IMR-90 (cell line): ENCODE measurements around the gene TRNT1. TPM values are rescaled to one million over a fixed set of nuclear protein-coding genes. Genes with fewer than 3 reads are reported as not detected.

Experiments used
- ATAC-seq: fragments of 200-7000 bp; cut with Tn5 transposase; 2 replicates; pipeline ENCODE4 v1.9.1; 2020; ENCODE audit warnings: low read depth, mild to moderate bottlenecking, moderate library complexity
- BruUV-seq: library from RNA; stranded (reverse); fragments of 400-500 nt; replicated peaks from 2 replicates; lab custom pipeline; 2021; lab: Mats Ljungman, UMichigan
- CTCF ChIA-PET: fragments of 300-600 bp; formaldehyde crosslinking; extraction: SDS; loops from one replicate; lab custom pipeline; 2021; ENCODE audit warnings: antibody characterized with exemption; lab: Yijun Ruan, JAX
- POLR2A ChIA-PET: fragments of 300-600 bp; sonication (Branson Sonifier 250); formaldehyde crosslinking; loops from one replicate; lab custom pipeline; 2022; ENCODE audit warnings: antibody characterized with exemption; ENCODE audit not compliant: unreplicated experiment; lab: Charles Lee
- DNase-seq: peaks from one replicate; pipeline ENCODE4 v3.0.0; 2013
- H2AFZ ChIP-seq: replicated peaks from 2 replicates; pipeline ENCODE3; 2013; ENCODE audit warnings: low read length, mild to moderate bottlenecking; ENCODE audit not compliant: poor library complexity
- H2AK5ac ChIP-seq: 2 replicates; pipeline ENCODE4 v1.6.1; 2013; ENCODE audit warnings: low read depth, low read length, inconsistent platforms
- H2AK9ac ChIP-seq: replicated peaks from 2 replicates; pipeline ENCODE3; 2013; ENCODE audit warnings: mild to moderate bottlenecking, low read depth, low read length, moderate library complexity; ENCODE audit not compliant: poor library complexity
- H2BK120ac ChIP-seq: 2 replicates; pipeline ENCODE4 v1.6.1; 2013; ENCODE audit warnings: low read depth, low read length, inconsistent platforms
- H2BK15ac ChIP-seq: 3 replicates; pipeline ENCODE4 v1.6.1; 2013; ENCODE audit warnings: low read depth, low read length, inconsistent platforms
- H2BK20ac ChIP-seq: 2 replicates; pipeline ENCODE4 v1.6.1; 2013; ENCODE audit warnings: low read depth, mild to moderate bottlenecking, inconsistent platforms, low read length, moderate library complexity
- H2BK5ac ChIP-seq: 2 replicates; pipeline ENCODE4 v1.6.1; 2013; ENCODE audit warnings: mild to moderate bottlenecking, low read depth, low read length, inconsistent platforms; ENCODE audit not compliant: poor library complexity, severe bottlenecking
- H3K14ac ChIP-seq: replicated peaks from 2 replicates; pipeline ENCODE4 v1.6.1; 2013; ENCODE audit warnings: low read depth, low read length, inconsistent platforms
- H3K18ac ChIP-seq: 2 replicates; pipeline ENCODE4 v1.6.1; 2013; ENCODE audit warnings: low read depth, low read length, control low read depth
- H3K23ac ChIP-seq: 2 replicates; pipeline ENCODE4 v1.6.1; 2013; ENCODE audit warnings: low read depth, low read length, inconsistent platforms
- H3K27ac ChIP-seq: 2 replicates; pipeline ENCODE4 v1.5.1; 2013; ENCODE audit warnings: mild to moderate bottlenecking, control low read depth, low read length; ENCODE audit not compliant: insufficient read depth
- H3K27me3 ChIP-seq: 2 replicates; pipeline ENCODE4 v1.6.1; 2013; ENCODE audit warnings: low read length; ENCODE audit not compliant: control insufficient read depth, insufficient read depth
- H3K36me3 ChIP-seq: 2 replicates; pipeline ENCODE4 v1.6.1; 2013; ENCODE audit warnings: low read length, mixed read lengths; ENCODE audit not compliant: control insufficient read depth, insufficient read depth
- H3K4ac ChIP-seq: 2 replicates; pipeline ENCODE4 v1.6.1; 2013; ENCODE audit warnings: low read depth, low read length, inconsistent platforms
- H3K4me1 ChIP-seq: 2 replicates; pipeline ENCODE4 v1.6.1; 2013; ENCODE audit warnings: low read length, mixed read lengths; ENCODE audit not compliant: control insufficient read depth, insufficient read depth
- H3K4me2 ChIP-seq: 2 replicates; pipeline ENCODE4 v1.6.1; 2013; ENCODE audit warnings: low read depth, mild to moderate bottlenecking, control low read depth, low read length, moderate library complexity
- H3K4me3 ChIP-seq: 2 replicates; pipeline ENCODE4 v1.5.1; 2013; ENCODE audit warnings: low read depth, mild to moderate bottlenecking, control low read depth, low read length, moderate library complexity; ENCODE audit not compliant: insufficient read depth
- H3K56ac ChIP-seq: 2 replicates; pipeline ENCODE4 v1.6.1; 2013; ENCODE audit warnings: low read length, inconsistent platforms; ENCODE audit not compliant: insufficient read depth; ENCODE audit errors: extremely low read depth
- H3K79me1 ChIP-seq, 2 experiments: 2 replicates each; pipeline ENCODE4 v1.6.1; 2013; ENCODE audit warnings: low read length in 2 of 2, inconsistent platforms in 1 of 2, low read depth in 1 of 2
- H3K9ac ChIP-seq: 2 replicates; pipeline ENCODE4 v1.6.1; 2013; ENCODE audit warnings: low read depth, low read length, control low read depth
- H3K9me1 ChIP-seq: 2 replicates; pipeline ENCODE4 v1.6.1; 2013; ENCODE audit warnings: low read length, inconsistent platforms; ENCODE audit not compliant: insufficient read depth
- H3K9me3 ChIP-seq: 2 replicates; pipeline ENCODE4 v1.6.1; 2013; ENCODE audit warnings: low read length; ENCODE audit not compliant: control insufficient read depth, insufficient read depth
- H4K20me1 ChIP-seq: 2 replicates; pipeline ENCODE4 v1.6.1; 2013; ENCODE audit warnings: low read length, inconsistent platforms; ENCODE audit not compliant: insufficient read depth
- H4K5ac ChIP-seq: 2 replicates; pipeline ENCODE4 v1.6.1; 2013; ENCODE audit warnings: mild to moderate bottlenecking, low read depth, low read length, control low read depth
- H4K8ac ChIP-seq, 2 experiments: 2 replicates each; pipeline ENCODE4 v1.6.1; 2013; ENCODE audit warnings: low read depth in 2 of 2, low read length in 2 of 2, control low read depth in 1 of 2, inconsistent platforms in 1 of 2
- H4K91ac ChIP-seq: 2 replicates; pipeline ENCODE4 v1.6.1; 2013; ENCODE audit warnings: low read depth, low read length, inconsistent platforms; ENCODE audit not compliant: insufficient read depth
- CEBPB ChIP-seq: IDR thresholded peaks from 2 replicates; pipeline ENCODE4 v1.6.1; 2012; ENCODE audit warnings: low read depth, low read length, improper control_type of control experiment
- CHD1 ChIP-seq: IDR thresholded peaks from 2 replicates; pipeline ENCODE4 v1.6.1; 2012; ENCODE audit warnings: low read depth, low read length, improper control_type of control experiment
- CTCF ChIP-seq: conservative IDR thresholded peaks from 2 replicates; pipeline ENCODE4 v1.5.1; 2012; ENCODE audit warnings: mild to moderate bottlenecking, low read depth, low read length, improper control_type of control experiment
- MAFK ChIP-seq: IDR thresholded peaks from 2 replicates; pipeline ENCODE4 v1.6.1; 2012; ENCODE audit warnings: low read depth, low read length, improper control_type of control experiment
- POLR2A ChIP-seq: IDR thresholded peaks from 2 replicates; pipeline ENCODE4 v1.6.1; 2012; ENCODE audit warnings: mild to moderate bottlenecking, low read depth, low read length
- RCOR1 ChIP-seq: IDR thresholded peaks from 2 replicates; pipeline ENCODE4 v1.6.1; 2012; ENCODE audit warnings: mild to moderate bottlenecking, low read length, improper control_type of control experiment; ENCODE audit not compliant: insufficient replicate concordance
- RFX5 ChIP-seq: IDR thresholded peaks from 2 replicates; pipeline ENCODE4 v1.8.0; 2012; ENCODE audit warnings: low read depth, mild to moderate bottlenecking, low read length, moderate library complexity
- SMC3 ChIP-seq: fragments of 150-350 bp; IDR thresholded peaks from 2 replicates; pipeline ENCODE4 v1.6.1; 2016; ENCODE audit warnings: low read depth, mild to moderate bottlenecking, antibody characterized with exemption, low read length, moderate library complexity
- USF2 ChIP-seq: fragments of 150-350 bp; IDR thresholded peaks from 2 replicates; pipeline ENCODE4 v1.6.1; 2017; ENCODE audit warnings: mild to moderate bottlenecking, antibody characterized with exemption, low read length, low read depth
- WGBS, 2 experiments: methylation state at CpG; one replicate each; pipeline versions ENCODE4 v1.1.5 to v1.1.7; 2013; ENCODE audit warnings: missing lambda C conversion rate in 2 of 2; ENCODE audit not compliant: insufficient read length in 1 of 2; ENCODE audit errors: extremely low coverage in 2 of 2; 5-methylcytosine and 5-hydroxymethylcytosine counted together
- dilution Hi-C: fragments of 300-500 bp; cut with HindIII; formaldehyde crosslinking; loops from one replicate; pipeline ENCODE4 v1.14.3; 2018; ENCODE audit warnings: low sequenced_read_pairs; ENCODE audit not compliant: unreplicated experiment
- in situ Hi-C: fragments of 300-500 bp; cut with MboI; formaldehyde crosslinking; loops from 3 replicates; pipeline ENCODE4 v1.14.3; 2019; ENCODE audit warnings: low sequenced_read_pairs, inconsistent platforms, mixed read lengths
- intact Hi-C: fragments of 100-400 bp; cut with micrococcal nuclease; formaldehyde crosslinking; loops from 2 replicates; pipeline ENCODE4 v1.10.0; 2022
- polyA plus RNA-seq, 3 experiments: library from polyadenylated mRNA; depleted of rRNA; stranded (reverse); fragments of >200 nt; gene quantifications; 2 replicates each; pipeline ENCODE4 v1.2.3, GENCODE V29; 2012; ENCODE audit warnings: low replicate concordance in 1 of 3
- total RNA-seq: library from RNA; depleted of rRNA; stranded (reverse); fragments of >200 nt; gene quantifications from 2 replicates; pipeline ENCODE4 v1.2.3, GENCODE V29; 2012

The TRNT1 gene
- total and polyA plus RNA-seq, 2 of the 4 experiments (the other 2 are of a cell fraction): 11.8 to 12.3 TPM

- Histone ChIP-seq H3K4me1 (no peaks in the 10 kb centered on the region), H3K27ac (no peak overlapping the region), H4K8ac (no peak overlapping the region), H2BK20ac (no peak overlapping the region), H2AK5ac (no peak overlapping the region), H2BK120ac (no peak overlapping the region), H3K4ac (no peak overlapping the region), H3K9ac (no peak overlapping the region), H4K91ac (no peak overlapping the region), H3K23ac (no peak overlapping the region), H4K20me1 (no peaks in the 10 kb centered on the region), H2AK9ac (no peak overlapping the region), H2BK15ac (no peak overlapping the region), H3K9me1 (no peaks in the 10 kb centered on the region), H3K14ac (no peak overlapping the region), H2BK5ac (no peak overlapping the region), H3K4me2 (no peak overlapping the region), H4K5ac (no peak overlapping the region), H3K18ac (no peak overlapping the region), H3K56ac (no peak overlapping the region), H3K79me1 (no peaks in the 10 kb centered on the region), H3K27me3 (no peaks in the 10 kb centered on the region), H3K9me3 (no peaks in the 10 kb centered on the region), H2AFZ (no peak overlapping the region), H3K36me3 (no peaks in the 10 kb centered on the region), H3K4me3 (no peak overlapping the region)
- intact Hi-C loops: no loop called here
- DNase-seq (no peak), ATAC-seq (no peak)
- ChIA-PET CTCF (no interaction called here), POLR2A (no interaction called here)
- in situ Hi-C loops: no loop called here
- TF ChIP-seq CHD1 (no peak), RFX5 (no peak), MAFK (no peak), USF2 (no peak), RCOR1 (no peak), POLR2A (no peak), CEBPB (no peak), SMC3 (no peak), CTCF (no peak)
- dilution Hi-C loops: no loop called here
- no TSS peak for BruUV-seq
- WGBS, 2 experiments: no CpG with 5 or more reads among the region's 3 CpGs
These were observed 19.6 kb upstream of the TRNT1 start for GRCh38 chr3:3107181-3107580.
